NCI-H146 treated with DMSO at 0.1 percent for 48 hours (cell line): ENCODE data around the gene ARHGAP36.

Experiments
- DNase-seq: peaks from one replicate; lab custom pipeline; 2025; ENCODE audit not compliant: unreplicated experiment; lab: John Stamatoyannopoulos, UW

Gene ARHGAP36

GRCh38 chrX:131058136-131058868 is at the start of gene ARHGAP36:
TSS of gene ARHGAP36 (plus strand) at chrX:131058346. CDS start at chrX:131081666, 23,320 bp downstream.
- DNase-seq, result no peak

GRCh38 chrX:131010186-131010585 is 48.0 kb upstream of the ARHGAP36 start:
- DNase-seq, result no peak

GRCh38 chrX:131025336-131025735 is 32.8 kb upstream of the ARHGAP36 start:
- DNase-seq, result no peak

GRCh38 chrX:131032354-131033230 is 25.6 kb upstream of the ARHGAP36 start:
- DNase-seq, result no peak

- DNase-seq, result no peak
These were observed 24.1 kb upstream of the ARHGAP36 start for GRCh38 chrX:131034063-131034462.

GRCh38 chrX:131040781-131041180 is 17.4 kb upstream of the ARHGAP36 start:
- no peak for DNase-seq

GRCh38 chrX:131041667-131042066 is 16.5 kb upstream of the ARHGAP36 start:
- no peak for DNase-seq

GRCh38 chrX:131045726-131046125 is 12.4 kb upstream of the ARHGAP36 start:
- no peak for DNase-seq

GRCh38 chrX:131046596-131046995 is 11.6 kb upstream of the ARHGAP36 start:
- DNase-seq, result no peak

- DNase-seq, result no peak
These were observed 11.0 kb upstream of the ARHGAP36 start for GRCh38 chrX:131047180-131047579.

GRCh38 chrX:131053076-131053475 is 5.1 kb upstream of the ARHGAP36 start:
- DNase-seq, result no peak

- DNase-seq, result no peak
These were observed 3.2 kb upstream of the ARHGAP36 start for GRCh38 chrX:131054906-131055305.

GRCh38 chrX:131057706-131058105 is 440 bp upstream of the ARHGAP36 start:
- DNase-seq, result no peak

- DNase-seq, result no peak
These were observed 1.1 kb downstream of the ARHGAP36 start for GRCh38 chrX:131059246-131059645.

GRCh38 chrX:131060147-131060546 is 2.0 kb downstream of the ARHGAP36 start:
- DNase-seq, result no peak

- no peak for DNase-seq
These were observed 3.2 kb downstream of the ARHGAP36 start for GRCh38 chrX:131061306-131061705.

GRCh38 chrX:131063613-131064012 is 5.5 kb downstream of the ARHGAP36 start:
- no peak for DNase-seq

GRCh38 chrX:131066237-131066636 is 8.1 kb downstream of the ARHGAP36 start:
- DNase-seq, result no peak

- no peak for DNase-seq
These were observed 9.1 kb downstream of the ARHGAP36 start for GRCh38 chrX:131067216-131067615.

GRCh38 chrX:131067846-131068745 is 9.9 kb downstream of the ARHGAP36 start:
- DNase-seq, result no peak
